GM19025 (cell line): ENCODE measurements around the gene TAPBP.
A peak's percentile ranks its signal among the peaks of the same experiment; 100 is the strongest.
"Not testable (repeated sequence)": the region's sequence is repeated elsewhere in the genome, so short reads cannot be mapped to it uniquely, and the experiment has no call there.

Experiments
- ATAC-seq: cut with Tn5 transposase; IDR thresholded peaks from one replicate; pipeline ENCODE4 v1.9.1; 2021; ENCODE audit warnings: mild to moderate bottlenecking, low read depth, moderate library complexity; ENCODE audit not compliant: unreplicated experiment

Gene TAPBP

DNA sequence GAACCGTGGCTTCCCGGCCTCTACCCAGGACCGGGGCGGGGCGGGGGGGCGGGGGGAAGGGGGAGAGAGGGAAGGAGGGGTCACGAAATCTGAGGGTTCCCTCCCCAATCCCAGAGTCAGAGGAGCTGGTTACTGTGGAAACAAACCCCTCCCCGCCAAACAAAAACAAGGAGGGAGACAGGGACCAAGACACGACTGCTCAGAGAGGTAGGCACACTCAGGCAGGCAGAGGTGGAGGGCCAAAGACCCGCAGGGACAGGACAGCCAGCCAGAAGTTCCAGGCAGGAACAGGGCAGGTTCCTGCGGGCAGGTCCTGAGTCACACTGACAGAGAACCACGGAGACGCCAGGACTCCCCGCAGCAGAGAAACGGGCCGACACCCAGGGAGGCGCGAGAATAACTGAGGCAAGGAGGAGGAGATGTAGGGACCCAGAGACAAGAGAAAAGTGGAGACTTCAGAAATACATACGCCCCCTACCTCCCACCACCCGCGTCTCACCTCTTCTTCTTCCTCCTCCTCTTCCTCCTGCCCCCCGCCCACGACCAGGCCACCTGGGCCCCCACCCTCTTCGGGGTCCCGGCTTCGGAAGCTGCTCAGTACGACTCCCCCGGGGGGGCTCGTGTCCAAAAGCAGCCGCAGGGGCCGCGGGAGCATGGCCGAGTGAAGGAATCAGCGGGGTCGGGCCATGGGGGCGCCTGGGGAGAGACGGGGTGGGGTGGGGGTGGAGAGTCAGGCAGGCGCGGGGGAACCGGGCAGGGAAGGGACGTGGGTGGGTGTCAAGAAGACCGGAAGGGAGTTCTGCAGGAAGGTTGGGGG lies 15.7 kb downstream of the TAPBP start:
- no peak for ATAC-seq

DNA sequence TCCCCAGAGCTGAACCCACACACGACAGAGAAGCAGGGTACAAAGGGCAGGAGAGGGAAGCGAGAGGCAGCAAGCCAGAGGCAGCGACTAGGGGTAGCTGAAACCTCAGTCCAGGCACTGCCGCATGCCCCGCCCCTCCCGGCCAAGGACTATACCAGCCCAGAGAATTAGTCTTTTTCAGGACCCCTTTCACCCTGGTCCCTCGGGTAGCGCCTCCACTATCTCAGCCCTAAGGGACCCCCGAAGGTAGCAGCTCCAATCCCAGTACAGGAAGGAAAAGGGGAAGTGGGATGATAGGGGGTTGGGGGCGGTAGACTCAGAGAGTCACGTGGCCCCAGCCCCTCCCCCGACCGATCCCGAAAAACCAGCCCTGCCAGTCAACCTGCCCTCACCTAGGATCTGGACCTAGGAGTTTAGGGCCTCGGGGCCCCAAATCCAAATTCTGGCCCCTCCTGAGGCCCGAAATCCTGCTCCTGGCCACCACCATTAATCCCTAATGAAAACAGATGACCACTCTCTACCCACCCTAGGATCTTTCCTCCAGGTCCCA lies 16.4 kb downstream of the TAPBP start:
- ATAC-seq = no peak

DNA sequence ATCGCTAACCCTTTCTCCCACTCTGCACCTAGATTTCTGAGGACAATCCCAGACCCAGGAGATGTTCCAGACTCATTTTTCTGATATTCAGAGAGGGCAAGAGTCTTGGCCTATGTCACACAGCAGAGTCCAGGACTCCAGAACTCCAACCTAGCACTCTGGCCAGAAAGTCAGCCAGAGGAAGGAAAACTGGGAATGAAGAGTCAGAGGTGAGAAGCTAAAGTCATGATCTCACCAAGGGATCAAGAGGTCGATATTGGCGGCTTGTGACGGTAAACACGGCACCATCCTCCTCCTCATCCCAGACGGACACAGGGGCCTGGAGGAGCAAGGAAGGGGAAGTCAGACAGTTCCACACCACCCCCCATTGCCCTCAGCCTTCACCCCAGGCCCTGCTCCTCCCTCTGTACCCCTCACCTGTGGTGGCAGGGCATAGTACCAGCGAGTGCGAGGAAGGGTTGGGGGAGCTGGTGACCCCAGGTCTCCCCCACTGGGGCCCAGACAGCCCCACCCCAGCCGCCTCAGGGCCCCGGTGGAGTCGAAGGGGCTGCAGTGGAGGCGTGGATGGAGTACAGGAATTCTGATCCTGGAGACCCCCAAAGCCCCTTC lies 17.0 kb downstream of the TAPBP start:
- no peak for ATAC-seq

DNA sequence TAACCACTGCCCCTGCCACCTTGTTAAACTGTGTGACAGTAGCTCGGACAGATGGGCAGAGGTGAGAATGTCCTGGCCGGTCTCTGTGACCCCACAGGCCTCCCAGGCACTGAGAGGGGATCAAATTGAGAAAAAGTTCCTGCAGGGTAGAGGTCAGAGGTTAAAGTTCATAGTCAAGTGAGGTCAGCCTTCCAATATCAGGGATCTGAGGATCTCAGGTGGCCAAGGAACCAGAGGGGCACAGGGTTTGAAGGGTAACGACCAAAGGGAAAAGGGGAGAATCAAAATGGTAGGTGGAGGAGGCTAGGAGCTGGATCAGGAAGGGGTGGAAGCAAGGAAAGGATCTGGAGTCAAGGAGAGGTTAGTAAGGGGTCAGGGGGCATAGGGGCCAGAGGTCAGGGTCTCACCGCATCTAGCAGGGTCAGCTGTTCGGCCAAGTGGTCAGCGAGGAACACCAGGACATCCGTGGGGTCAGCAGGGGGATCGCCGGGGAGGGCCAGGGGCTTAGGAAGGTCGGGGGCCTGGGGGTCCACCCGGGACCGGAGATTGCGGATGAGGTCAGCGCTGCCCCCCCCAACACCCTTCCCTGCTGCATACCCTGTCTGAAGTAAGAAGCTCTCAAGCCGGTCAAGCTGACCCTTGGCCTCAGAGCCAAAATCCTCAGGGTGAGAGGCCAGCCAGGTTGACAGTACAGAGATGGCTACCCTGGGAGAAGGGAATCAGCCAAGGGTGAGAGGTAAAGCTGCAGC lies 18.1 kb downstream of the TAPBP start:
- no peak for ATAC-seq

DNA sequence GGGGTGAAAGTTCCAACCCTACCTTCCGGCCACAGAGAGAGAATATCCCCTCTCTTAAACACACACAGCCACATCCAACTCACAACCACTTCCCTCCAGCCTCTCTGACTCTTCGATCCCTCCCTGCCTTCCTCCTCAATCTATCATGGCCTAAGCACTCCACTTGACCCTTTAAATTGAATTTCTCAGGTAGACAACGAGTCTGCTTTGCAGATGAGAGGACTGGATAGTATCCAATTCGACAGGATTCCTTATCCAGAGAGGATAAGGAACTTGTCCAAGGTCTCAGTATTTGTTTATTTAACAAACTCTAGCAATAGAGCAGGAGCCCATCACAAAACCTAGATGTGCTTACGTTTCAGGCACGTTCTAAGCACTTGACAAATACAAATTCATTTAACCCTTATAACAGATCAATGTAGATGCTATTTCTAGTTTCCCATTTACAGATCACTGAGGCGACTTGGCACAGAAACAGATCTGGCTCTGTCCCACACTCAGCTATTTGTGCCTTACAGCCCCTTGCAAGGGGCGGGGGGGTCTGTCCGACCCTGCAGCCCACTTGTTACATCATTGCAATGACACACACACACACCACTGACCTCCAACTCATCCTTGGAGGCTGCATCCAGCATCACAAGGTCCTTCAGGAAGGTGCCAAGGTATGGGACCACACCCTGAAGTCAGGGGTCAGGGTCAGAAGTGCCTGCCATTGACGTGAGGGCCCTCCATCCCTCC lies 19.6 kb downstream of the TAPBP start:
- ATAC-seq = no peak

- ATAC-seq = no peak
Measured at GRCh38 chr6:33292996-33293682, 20.7 kb downstream of the TAPBP start.

- ATAC-seq = no peak
Measured at GRCh38 chr6:33290459-33290858, 23.4 kb downstream of the TAPBP start.

DNA sequence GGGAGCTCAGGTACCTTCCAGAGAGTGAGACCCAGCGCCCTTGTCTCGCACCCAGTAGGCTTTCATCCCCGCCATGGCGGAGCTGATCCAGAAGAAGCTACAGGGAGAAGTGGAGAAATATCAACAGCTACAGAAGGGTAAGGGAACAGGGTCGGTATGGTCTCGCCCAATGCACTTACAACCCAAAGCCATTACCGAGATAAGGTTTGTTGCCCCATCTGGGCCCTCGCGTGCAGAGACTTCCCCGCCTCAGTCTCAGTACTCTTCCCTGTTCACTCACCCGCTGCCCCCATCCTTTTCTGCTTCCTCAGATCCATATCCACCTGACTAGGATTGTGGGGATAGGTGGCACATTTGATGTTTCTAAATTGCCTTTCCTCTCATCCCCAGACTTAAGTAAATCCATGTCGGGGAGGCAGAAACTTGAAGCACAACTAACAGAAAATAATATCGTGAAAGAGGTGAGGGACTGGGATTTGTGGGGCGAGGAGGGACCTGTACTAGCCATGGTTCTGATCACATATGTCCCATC lies 24.0 kb downstream of the TAPBP start:
- ATAC-seq = no peak

GRCh38 chr6:33288921-33289783 lies 24.7 kb downstream of the TAPBP start, which contains the start of the genes PFDN6 and WDR46:
Gene PFDN6, plus strand, starts transcription at chr6:33289601. Its CDS starts 256 bp downstream, at chr6:33289857.
Gene WDR46, minus strand, starts transcription at chr6:33289239. Its CDS starts 69 bp downstream, at chr6:33289170.
- ATAC-seq = peak; percentile 91

DNA sequence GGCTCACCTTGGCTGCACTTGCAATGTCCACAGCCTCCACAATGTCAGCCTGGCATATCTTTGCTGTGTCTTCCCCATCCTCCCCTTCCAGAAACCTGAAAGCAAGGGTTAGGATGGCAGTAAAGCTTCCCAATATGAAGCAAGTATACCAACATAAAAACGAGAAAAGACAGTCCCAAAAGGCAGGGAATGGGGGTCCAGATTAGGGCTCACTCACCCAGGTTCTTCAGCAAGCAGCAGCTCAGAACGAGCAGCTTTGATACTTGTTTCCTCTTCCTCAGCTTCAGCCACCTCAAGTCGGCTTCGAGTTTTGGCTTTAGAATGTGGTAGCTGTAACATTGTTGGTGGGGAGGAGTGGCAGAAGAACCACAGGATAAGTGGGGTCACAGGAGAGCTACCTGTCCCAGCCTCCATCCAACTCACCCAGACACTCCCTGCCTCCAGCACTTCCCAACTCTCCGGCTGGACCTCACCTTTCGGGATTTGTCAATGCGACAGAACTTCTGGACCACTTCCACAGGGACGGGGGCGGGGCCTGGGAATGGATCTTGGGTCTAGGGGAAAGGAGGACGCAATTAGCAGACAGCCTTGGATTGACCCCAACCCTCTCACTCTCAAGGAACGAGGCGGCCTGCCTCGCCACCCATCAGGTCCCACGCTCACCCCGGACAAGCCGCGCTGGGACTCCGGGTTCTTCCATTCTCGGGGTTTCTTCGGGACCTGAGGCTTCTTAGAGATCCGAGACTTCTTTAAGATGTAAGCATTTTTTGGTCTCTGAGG lies 25.5 kb downstream of the TAPBP start:
- no peak for ATAC-seq

DNA sequence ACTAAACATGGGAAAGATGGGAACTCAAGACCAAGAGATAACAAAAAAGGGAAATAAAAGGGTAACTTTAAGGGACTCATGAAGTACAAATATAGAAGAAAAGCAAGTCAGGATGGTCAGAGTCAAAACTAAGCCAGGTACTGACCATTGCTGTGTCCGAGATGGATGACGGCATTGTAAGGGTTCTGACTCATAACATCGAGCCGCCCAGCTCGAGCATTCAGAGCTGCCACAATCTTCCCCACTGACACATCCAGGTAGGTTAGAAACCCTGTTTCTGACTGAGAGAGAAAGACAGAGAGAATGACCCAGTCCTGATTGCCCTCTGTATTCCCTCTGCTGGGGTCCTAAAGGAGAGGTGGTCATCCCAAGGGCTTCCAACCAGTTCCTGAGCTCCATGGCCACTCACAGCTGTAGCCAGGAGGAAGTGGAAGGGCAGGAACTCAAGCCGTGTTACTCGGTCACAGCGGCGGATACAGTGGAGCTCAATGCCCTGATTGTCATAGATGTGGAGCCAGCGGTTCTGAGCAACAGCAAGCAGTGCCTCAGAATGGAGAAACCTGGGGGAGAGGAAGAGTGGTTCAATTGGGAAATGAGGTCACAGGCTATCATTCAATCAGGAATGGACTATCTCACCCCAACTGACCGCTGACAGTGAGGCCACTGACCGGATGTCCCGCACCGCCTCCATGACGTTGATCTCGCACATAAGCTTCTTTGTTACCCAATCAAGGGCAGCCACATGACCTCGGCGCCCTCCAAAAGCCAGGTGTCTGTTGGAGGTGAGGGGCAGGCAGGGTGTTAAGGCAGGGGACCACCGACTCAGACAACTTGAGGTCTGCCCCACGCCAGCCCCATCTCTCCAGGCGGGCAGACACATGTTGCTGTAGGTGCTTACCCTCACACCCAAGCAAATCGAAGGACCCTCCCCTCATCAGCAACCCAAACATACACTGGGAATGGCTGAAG lies 26.6 kb downstream of the TAPBP start:
- no peak for ATAC-seq

- not testable (repeated sequence) for ATAC-seq
Measured at GRCh38 chr6:33285214-33285613, 28.7 kb downstream of the TAPBP start.

- ATAC-seq = no peak
Measured at GRCh38 chr6:33280539-33280938, 33.3 kb downstream of the TAPBP start.

GRCh38 chr6:33279971-33280511 lies 33.8 kb downstream of the TAPBP start:
- ATAC-seq = no peak

DNA sequence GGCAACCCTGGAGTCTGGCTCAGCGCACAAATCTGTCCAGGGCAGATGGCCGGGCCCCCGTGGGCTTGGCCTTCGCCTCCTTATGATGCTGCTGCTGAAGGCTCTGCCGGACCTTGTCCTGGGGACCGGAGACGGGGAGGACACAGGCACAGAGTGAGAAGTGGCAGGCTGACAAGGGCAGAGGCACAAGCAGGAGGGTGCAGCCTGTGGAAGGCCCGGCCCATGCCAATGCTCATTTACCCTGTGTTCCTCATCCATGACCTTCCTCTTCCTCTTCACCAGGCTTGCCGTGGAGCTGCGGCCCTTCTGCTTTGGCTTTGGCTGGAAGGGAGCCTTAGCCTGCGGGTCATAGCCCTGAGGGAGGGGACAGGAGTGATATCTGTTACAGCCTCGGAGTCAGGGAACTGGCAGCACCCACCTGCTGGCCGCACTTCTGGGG lies 34.6 kb downstream of the TAPBP start:
- no peak for ATAC-seq

- ATAC-seq = no peak
Measured at GRCh38 chr6:33278810-33279209, 35.1 kb downstream of the TAPBP start.
